HG03103 (cell line): ENCODE results near the gene MAP4K3.
A peak's percentile ranks its signal among the peaks of the same experiment; 100 is the strongest.
"Not testable (repeated sequence)": the region's sequence is repeated elsewhere in the genome, so short reads cannot be mapped to it uniquely, and the experiment has no call there.

Source experiments
- ATAC-seq: cut with Tn5 transposase; IDR thresholded peaks from one replicate; pipeline ENCODE4 v1.9.1; 2021; ENCODE audit warnings: low read depth; ENCODE audit not compliant: unreplicated experiment

Gene MAP4K3

GRCh38 chr2:39252888-39253518, 184.1 kb downstream of the MAP4K3 start:
- ATAC-seq, result no peak

DNA sequence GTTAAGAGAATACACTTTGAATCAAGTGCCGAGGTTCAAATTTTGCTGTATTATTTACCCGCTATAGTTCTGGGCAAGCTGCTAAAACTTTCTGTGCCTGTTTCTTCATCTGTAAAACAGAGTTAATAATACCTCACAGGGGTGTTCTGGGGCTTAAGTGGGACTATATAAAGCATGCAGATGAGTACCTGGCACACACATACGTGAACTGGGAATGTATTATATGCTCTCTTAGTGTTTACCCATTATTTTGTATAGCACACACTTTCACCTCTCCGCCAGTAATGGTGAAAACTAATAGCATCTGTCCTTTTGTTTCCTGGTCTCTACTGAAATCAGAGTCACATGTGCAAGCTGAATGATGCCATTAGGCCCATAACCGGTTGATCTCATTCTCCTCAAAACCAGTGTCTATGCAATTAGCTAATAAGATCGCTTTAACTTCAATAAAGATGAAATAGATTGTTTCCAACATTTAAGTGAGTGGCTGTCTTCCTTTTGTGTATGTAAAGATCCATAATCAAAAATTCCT, 189.5 kb downstream of the MAP4K3 start:
- no peak for ATAC-seq

DNA sequence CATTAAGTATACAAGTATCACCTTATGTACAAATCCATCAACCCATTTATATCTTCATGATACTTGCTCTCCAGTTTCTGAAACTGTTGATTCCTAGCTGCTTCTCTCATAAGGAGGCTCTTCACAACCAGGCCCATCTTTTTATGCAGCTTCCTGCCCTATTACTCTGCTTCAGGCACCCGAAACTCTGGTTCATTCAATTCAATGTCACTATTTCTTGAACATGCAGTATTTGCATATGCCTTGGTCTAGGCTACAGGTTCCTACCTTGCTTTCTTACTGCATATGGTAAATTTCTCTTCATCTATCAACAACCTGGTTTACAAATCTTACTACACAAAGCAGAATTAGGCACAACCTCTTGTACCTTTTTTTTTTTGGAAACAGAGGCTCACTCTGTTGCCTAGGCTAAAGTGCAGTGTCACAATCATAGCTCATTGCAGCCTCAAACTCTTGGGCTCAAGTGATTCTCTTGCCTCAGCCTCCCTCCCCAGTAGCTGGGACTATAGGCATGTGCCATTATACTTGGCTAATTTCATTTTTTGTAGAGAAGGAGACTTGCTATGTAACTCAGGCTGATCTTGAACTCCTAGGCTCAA, 190.6 kb downstream of the MAP4K3 start:
- no peak for ATAC-seq

- ATAC-seq, result not testable (repeated sequence)
Observed at GRCh38 chr2:39244963-39245625, 192.0 kb downstream of the MAP4K3 start.

GRCh38 chr2:39244241-39244862, 192.7 kb downstream of the MAP4K3 start:
- ATAC-seq, result not testable (repeated sequence)

DNA sequence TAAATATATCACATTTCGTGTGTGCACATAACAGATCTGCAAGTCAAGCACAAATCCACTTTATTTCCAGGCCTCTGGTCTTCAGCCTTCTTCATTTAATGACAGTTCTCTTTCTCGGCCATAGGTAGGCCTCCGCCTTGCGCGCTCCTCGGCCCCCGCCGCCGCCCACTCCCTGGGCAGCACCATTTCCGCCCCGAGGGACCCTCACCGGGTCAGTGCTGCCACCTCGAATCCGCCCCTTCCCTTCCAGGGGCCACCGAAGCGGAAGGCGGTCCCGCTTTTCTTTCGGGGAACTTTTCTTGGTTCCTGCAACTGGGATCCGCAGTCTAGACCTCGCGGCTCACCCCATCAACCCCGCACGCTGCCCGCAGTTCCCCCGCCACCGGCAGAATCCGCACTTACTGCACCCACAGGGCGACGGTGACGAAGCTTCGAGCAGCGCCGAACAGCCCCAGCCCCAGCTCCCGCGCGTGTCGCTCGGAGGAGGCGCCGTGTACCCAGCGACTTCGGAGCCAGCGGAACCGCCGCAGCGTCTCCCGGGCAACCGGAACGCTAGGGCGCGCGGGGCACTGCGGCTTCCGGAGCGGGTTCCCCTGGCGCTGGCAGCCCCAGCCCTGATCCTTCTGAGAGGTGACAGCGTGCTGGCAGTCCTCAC, 193.5 kb downstream of the MAP4K3 start, which contains the start of gene CDKL4:
TSS of gene CDKL4 (minus strand) at position 502 of the 655 bp plus-strand sequence.
- no peak for ATAC-seq

GRCh38 chr2:39241588-39241987, 195.5 kb downstream of the MAP4K3 start:
- ATAC-seq, result no peak

GRCh38 chr2:39240758-39241157, 196.3 kb downstream of the MAP4K3 start:
- ATAC-seq, result no peak

DNA sequence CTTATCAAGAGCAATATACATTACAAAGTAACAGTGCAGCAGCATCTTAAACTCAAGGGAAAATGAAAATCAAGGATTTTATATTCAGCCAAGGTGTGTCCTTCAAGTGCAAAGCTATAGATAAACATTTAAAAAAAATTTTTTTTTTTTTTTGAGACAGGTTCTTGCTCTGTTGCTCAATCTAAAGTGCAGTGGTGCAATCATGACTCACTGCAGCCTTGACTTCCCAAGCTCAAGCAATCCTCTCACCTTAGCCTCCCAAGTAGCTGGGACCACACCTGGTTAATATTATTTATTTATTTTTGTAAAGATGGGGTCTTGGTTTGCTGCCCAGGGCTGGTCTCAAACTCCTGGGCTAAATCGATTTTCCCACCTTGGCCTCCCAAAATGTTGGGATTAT, 202.3 kb downstream of the MAP4K3 start:
- ATAC-seq, result no peak

- ATAC-seq, result no peak
Observed at GRCh38 chr2:39232141-39232540, 204.9 kb downstream of the MAP4K3 start.

DNA sequence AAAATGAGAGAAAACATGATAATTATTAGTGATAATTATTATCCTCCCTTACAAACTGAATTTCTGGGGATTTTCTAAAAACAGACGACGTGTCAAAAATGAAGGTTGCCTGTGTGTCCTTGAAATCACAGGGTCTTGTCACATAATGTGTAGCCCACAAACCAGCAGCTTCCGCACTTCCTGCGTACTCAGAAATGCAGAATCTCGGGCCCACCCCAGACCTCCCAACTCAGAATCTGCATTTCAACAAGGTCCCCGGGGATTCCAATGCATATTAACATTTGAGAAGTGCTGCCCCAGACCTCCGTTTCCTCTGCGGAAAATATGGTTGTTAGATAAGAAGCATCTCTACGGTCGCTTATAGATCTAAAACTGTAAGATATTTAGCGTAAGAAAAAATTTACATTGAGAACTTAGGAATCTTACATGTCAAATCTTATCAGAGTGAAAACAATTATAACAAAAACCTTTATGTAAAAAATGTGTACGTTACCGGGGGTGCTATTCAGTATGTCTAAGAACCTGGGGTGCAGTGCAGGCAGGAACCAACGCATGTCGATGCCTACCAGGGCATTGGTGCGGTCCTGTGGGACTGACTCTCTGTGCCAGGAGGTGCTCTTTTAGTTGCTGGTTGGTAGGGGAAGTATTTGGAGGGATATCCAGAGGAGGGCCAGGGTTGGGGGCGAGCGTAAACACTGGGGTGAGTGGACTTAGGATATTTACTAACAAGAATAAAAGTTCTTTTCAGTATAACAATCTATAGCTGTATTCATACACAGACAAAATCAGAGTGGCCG, 208.5 kb downstream of the MAP4K3 start:
- peak; percentile 17 for ATAC-seq

DNA sequence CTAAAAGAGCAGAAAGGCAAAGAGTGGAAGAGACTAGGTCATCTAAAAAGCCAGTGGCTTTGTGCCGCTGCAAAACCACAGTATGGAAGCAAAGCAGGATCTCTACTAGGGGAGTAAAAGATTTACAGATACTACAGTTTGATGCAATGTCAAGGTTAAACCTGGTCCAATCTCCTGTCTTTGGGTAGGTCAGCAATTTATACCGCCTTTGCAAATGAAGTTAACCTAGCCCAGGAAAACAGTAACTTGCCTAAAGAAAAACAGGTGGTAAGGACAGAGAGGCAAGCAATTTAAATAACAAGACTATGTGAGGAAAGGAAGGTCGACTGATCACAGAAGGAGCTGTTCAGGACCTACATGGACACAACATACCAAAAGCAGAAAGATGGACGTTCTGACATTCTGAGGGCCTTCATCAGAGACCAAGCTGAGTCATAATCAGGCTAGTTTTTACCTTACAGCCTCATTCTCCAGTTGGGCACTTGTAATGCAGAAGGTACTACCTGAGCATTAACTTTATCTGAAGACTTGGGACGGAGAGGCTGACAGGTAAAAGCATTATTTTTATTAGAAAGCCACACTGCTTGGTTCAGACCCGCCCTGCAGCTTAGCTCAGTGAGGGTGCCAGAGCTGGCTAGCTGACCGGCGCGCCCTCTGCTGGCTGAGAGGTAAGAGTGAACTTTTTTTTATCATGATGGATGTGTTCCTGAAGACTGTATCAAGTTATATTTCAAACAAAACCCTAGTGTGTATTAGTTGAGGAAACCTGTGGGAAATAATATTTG, 209.3 kb downstream of the MAP4K3 start:
- peak; percentile 48 for ATAC-seq

DNA sequence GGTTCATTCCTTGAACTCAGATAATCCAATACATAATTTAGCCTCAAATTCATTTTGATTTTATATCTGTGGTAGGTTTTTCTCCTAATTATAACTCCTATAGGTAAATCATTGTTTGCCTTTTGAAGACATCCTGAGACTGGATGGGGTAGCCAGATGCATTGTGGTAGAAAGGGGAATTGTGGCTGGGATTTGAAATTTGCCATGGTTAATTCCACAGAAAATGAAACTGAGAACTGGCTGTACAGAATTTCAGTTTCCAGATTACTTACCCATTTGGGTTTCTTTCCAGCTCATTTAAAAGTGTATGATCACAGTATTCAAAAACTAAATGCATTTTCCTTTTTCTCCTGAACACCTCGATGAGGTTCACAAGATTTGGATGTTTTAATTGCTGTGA, 211.5 kb downstream of the MAP4K3 start:
- ATAC-seq, result no peak

DNA sequence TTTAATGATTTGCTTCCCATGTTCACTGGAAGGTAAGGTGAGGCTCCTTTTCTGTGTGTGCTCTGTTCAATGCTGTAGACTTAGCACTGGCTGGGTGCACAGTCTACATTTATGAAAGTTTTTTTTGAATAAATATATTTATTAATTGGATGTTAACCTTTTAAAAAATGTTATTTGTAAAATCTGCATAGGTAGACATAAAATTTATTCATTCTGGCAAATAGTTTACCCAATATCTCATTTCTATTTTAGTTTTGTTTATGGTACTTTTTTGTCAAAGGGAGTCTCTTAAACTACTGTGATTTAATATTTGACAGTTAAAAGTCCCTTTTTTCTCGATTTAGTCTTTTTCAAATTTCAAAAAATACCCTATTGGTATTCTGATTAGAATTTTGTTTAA, 213.2 kb downstream of the MAP4K3 start:
- no peak for ATAC-seq

DNA sequence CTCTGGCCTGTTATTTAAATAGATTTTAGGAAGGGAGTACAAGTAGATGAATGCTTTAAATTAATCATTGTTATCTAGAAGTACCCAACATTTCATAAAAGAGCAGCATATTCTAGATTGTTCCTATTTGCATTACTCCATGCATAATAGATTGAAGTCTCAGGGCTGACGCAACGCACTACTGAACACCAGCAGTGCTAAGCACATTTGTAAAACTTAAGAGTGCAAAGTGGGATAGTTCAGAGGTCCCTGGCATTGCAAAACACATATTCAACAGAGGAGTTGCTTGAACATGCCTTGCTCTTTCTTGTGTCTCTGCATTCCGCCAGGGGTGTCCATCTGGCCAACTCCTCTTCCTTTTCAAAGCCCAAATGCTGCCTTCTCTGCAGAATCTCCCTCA, 215.6 kb downstream of the MAP4K3 start:
- ATAC-seq, result no peak

DNA sequence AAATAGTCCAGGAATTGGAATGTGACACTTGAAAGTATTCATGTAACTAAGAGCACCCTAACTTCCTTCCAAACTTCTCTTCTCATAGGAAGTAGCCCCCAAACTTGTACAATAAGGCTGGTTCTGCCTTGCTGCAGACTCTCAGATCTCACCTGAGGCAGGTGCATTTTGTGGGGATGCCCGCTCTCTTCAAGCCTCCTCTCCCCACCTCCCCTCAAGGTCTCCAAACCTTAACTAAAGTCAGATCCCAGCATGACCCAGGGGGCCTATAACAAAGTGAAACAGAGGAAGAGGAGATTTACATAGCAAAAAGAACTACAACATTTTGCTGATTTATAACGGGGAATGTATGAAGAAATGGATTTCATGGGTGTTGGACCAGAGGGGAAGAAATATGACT, 216.9 kb downstream of the MAP4K3 start:
- ATAC-seq, result no peak

- no peak for ATAC-seq
Observed at GRCh38 chr2:39218391-39218790, 218.7 kb downstream of the MAP4K3 start.

DNA sequence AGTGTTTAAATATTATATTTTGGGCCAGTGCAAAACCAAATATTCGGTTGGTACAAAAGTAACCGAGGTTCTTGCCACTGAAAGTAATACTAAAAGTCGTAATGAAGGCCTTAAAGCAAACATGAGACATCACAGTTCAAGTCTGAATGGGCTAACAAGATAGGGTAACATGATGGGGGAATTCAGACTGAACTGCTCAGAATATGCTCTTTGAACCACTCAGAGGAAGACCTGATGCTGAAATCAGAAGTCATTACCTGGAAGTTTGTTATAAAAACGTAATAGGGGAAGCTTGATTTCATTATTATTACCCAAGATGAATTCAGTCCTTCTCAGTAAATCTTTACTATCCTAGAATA, 219.9 kb downstream of the MAP4K3 start:
- no peak for ATAC-seq
